H9 (cell line): ENCODE results near the gene AGPAT2. TPM values are rescaled to one million over a fixed set of nuclear protein-coding genes. Genes with fewer than 3 reads are reported as not detected.

Experiments
- DNase-seq: peaks from one replicate; pipeline ENCODE4 v3.0.0-alpha.2; 2017
- H2AFZ ChIP-seq: one replicate; pipeline ENCODE4 v1.6.1; 2013; ENCODE audit warnings: mild to moderate bottlenecking, low read length, control low read depth, moderate library complexity
- H2AK5ac ChIP-seq: 2 replicates; pipeline ENCODE4 v1.6.1; 2013; ENCODE audit warnings: low read length, control low read depth, mixed read lengths; ENCODE audit not compliant: insufficient read length
- H2BK120ac ChIP-seq: one replicate; pipeline ENCODE4 v1.6.1; 2013; ENCODE audit warnings: low read depth, mild to moderate bottlenecking, low read length, control low read depth, inconsistent platforms; ENCODE audit not compliant: poor library complexity, severe bottlenecking
- H2BK12ac ChIP-seq: 2 replicates; pipeline ENCODE4 v1.6.1; 2013; ENCODE audit warnings: low read length, control low read depth, mixed read lengths, low read depth; ENCODE audit not compliant: insufficient read length
- H2BK15ac ChIP-seq: 2 replicates; pipeline ENCODE4 v1.6.1; 2013; ENCODE audit warnings: low read depth, low read length, control low read depth
- H2BK20ac ChIP-seq: one replicate; pipeline ENCODE4 v1.6.1; 2013; ENCODE audit warnings: low read depth, mild to moderate bottlenecking, low read length, control low read depth, inconsistent platforms; ENCODE audit not compliant: poor library complexity, severe bottlenecking
- H2BK5ac ChIP-seq: 2 replicates; pipeline ENCODE4 v1.6.1; 2013; ENCODE audit warnings: low read length, control low read depth, mixed read lengths; ENCODE audit not compliant: insufficient read length
- H3K14ac ChIP-seq: 2 replicates; pipeline ENCODE4 v1.6.1; 2013; ENCODE audit warnings: low read length, control low read depth; ENCODE audit not compliant: insufficient read depth
- H3K18ac ChIP-seq: 2 replicates; pipeline ENCODE4 v1.6.1; 2013; ENCODE audit warnings: low read depth, mild to moderate bottlenecking, mixed read lengths, low read length, control low read depth; ENCODE audit not compliant: insufficient read length
- H3K23ac ChIP-seq: 2 replicates; pipeline ENCODE4 v1.6.1; 2013; ENCODE audit warnings: low read length, control low read depth, mixed read lengths, low read depth; ENCODE audit not compliant: insufficient read length
- H3K23me2 ChIP-seq: 2 replicates; pipeline ENCODE4 v1.6.1; 2013; ENCODE audit warnings: low read depth, mild to moderate bottlenecking, mixed read lengths, low read length, control low read depth; ENCODE audit not compliant: insufficient read length, poor library complexity, severe bottlenecking
- H3K27ac ChIP-seq: 2 replicates; pipeline ENCODE4 v1.5.1; 2013; ENCODE audit warnings: low read length, control low read depth, mixed read lengths, low read depth; ENCODE audit not compliant: insufficient read length
- H3K27me3 ChIP-seq: 2 replicates; pipeline ENCODE4 v1.6.1; 2013; ENCODE audit warnings: low read length, control low read depth, inconsistent platforms; ENCODE audit not compliant: insufficient read depth
- H3K4ac ChIP-seq: 2 replicates; pipeline ENCODE4 v1.6.1; 2013; ENCODE audit warnings: low read depth, mild to moderate bottlenecking, control low read depth, inconsistent platforms, low read length, moderate library complexity
- H3K4me1 ChIP-seq: 2 replicates; pipeline ENCODE4 v1.6.1; 2013; ENCODE audit warnings: low read length, control low read depth, inconsistent platforms; ENCODE audit not compliant: insufficient read depth
- H3K4me2 ChIP-seq: 2 replicates; pipeline ENCODE4 v1.6.1; 2013; ENCODE audit warnings: low read length, control low read depth, mixed read lengths; ENCODE audit not compliant: insufficient read length, insufficient read depth
- H3K56ac ChIP-seq: 2 replicates; pipeline ENCODE4 v1.6.1; 2013; ENCODE audit warnings: low read depth, mild to moderate bottlenecking, mixed read lengths, low read length, control low read depth; ENCODE audit not compliant: insufficient read length
- H3K79me1 ChIP-seq: 2 replicates; pipeline ENCODE4 v1.6.1; 2013; ENCODE audit warnings: low read depth, mild to moderate bottlenecking, moderate library complexity, low read length, control low read depth, inconsistent platforms; ENCODE audit not compliant: insufficient read depth, poor library complexity, severe bottlenecking
- H3K79me2 ChIP-seq: 2 replicates; pipeline ENCODE4 v1.6.1; 2013; ENCODE audit warnings: low read length, control low read depth, inconsistent platforms; ENCODE audit not compliant: insufficient read depth
- H3K9ac ChIP-seq: 2 replicates; pipeline ENCODE4 v1.6.1; 2013; ENCODE audit warnings: low read length, control low read depth, mixed read lengths; ENCODE audit not compliant: insufficient read length; ENCODE audit errors: extremely low read depth
- H3K9me3 ChIP-seq: one replicate; pipeline ENCODE4 v1.6.1; 2013; ENCODE audit warnings: low read depth, low read length, inconsistent platforms; ENCODE audit not compliant: control insufficient read depth
- H3T11ph ChIP-seq: one replicate; pipeline ENCODE4 v1.6.1; 2013; ENCODE audit warnings: mild to moderate bottlenecking, low read length, control low read depth, inconsistent platforms
- H4K20me1 ChIP-seq: one replicate; pipeline ENCODE4 v1.6.1; 2013; ENCODE audit not compliant: control insufficient read depth, insufficient read length, insufficient read depth
- H4K5ac ChIP-seq: 2 replicates; pipeline ENCODE4 v1.6.1; 2013; ENCODE audit warnings: low read depth, mild to moderate bottlenecking, mixed read lengths, low read length, control low read depth; ENCODE audit not compliant: insufficient read length
- H4K8ac ChIP-seq: replicated peaks from 2 replicates; pipeline ENCODE4 v1.6.1; 2013; ENCODE audit warnings: low read length, control low read depth, mixed read lengths, low read depth; ENCODE audit not compliant: insufficient read length
- H4K91ac ChIP-seq: 2 replicates; pipeline ENCODE4 v1.6.1; 2013; ENCODE audit warnings: low read depth, mild to moderate bottlenecking, moderate library complexity, mixed read lengths, low read length, control low read depth; ENCODE audit not compliant: insufficient read length
- H3K27ac Mint-ChIP-seq, 3 experiments: 2 replicates in 2 of 3; 3 replicates in 1 of 3; pipeline ENCODE4 v1.8.0; 2020 to 2021; ENCODE audit warnings: mixed read lengths in 3 of 3, mild to moderate bottlenecking in 1 of 3, moderate library complexity in 1 of 3
- H3K27me3 Mint-ChIP-seq: 2 replicates; pipeline ENCODE4 v1.8.0; 2021; ENCODE audit warnings: low read depth, mild to moderate bottlenecking, moderate library complexity, mixed read lengths
- H3K36me3 Mint-ChIP-seq, 3 experiments: 2 replicates in 2 of 3; 3 replicates in 1 of 3; pipeline ENCODE4 v1.8.0; 2020 to 2021; ENCODE audit warnings: low read depth in 3 of 3, mixed read lengths in 3 of 3; ENCODE audit not compliant: insufficient read depth in 1 of 3
- H3K4me1 Mint-ChIP-seq, 2 experiments: 2 replicates each; pipeline ENCODE4 v1.8.0; 2020; ENCODE audit warnings: mixed read lengths in 2 of 2
- H3K4me3 Mint-ChIP-seq, 2 experiments: 2 replicates in 1 of 2; 3 replicates in 1 of 2; pipeline ENCODE4 v1.8.0; 2020 to 2021; ENCODE audit warnings: mild to moderate bottlenecking in 2 of 2, mixed read lengths in 2 of 2, moderate library complexity in 1 of 2
- H3K9me3 Mint-ChIP-seq, 2 experiments: 2 replicates in 1 of 2; 3 replicates in 1 of 2; pipeline ENCODE4 v1.8.0; 2020; ENCODE audit warnings: mild to moderate bottlenecking in 2 of 2, mixed read lengths in 2 of 2, moderate library complexity in 1 of 2
- WGBS: extraction: QIAGEN DNeasy Blood & Tissue Kit; methylation state at CpG from one replicate; pipeline ENCODE4 v1.1.7; 2013; ENCODE audit warnings: missing lambda C conversion rate, low lambda C conversion rate, mixed read lengths; ENCODE audit not compliant: insufficient read length; ENCODE audit errors: extremely low coverage; 5-methylcytosine and 5-hydroxymethylcytosine counted together
- total RNA-seq: library from RNA; stranded (reverse); gene quantifications from 2 replicates; pipeline ENCODE4 v1.2.1, GENCODE V29; 2021
- TF ChIP-seq, protein P1 (sequence below): fragments of 200-600 bp; sonication (generic); conservative IDR thresholded peaks from 3 replicates; pipeline ENCODE4 v1.8.0; 2021; ENCODE audit warnings: antibody characterized with exemption, mild to moderate bottlenecking

AGPAT2 gene
- total RNA-seq, 1 experiment from 2014 or later = 29.7 TPM

GRCh38 chr9:136676297-136676794, 10.9 kb downstream of the AGPAT2 start:
- H2BK5ac ChIP-seq = no peak overlapping the region
- H2BK120ac ChIP-seq = no peak overlapping the region
- no peaks in the 10 kb centered on the region for H3K9me3 ChIP-seq
- Mint-ChIP-seq H3K27ac (no peak overlapping the region), H3K4me1 (peaks cover 2 to 7% of the 10 kb centered on the region in 2 experiments), H3K27me3 (peaks cover 1% of the 10 kb centered on the region; the same call in 1 of the 2 replicates), H3K9me3 (no peaks in the 10 kb centered on the region), H3K36me3 (peaks cover 0 to 5% (median 0%) of the 10 kb centered on the region in 3 experiments; a peak in 4 of 7 replicates), H3K4me3 (no peak overlapping the region)
- TF ChIP-seq, protein P1, sequence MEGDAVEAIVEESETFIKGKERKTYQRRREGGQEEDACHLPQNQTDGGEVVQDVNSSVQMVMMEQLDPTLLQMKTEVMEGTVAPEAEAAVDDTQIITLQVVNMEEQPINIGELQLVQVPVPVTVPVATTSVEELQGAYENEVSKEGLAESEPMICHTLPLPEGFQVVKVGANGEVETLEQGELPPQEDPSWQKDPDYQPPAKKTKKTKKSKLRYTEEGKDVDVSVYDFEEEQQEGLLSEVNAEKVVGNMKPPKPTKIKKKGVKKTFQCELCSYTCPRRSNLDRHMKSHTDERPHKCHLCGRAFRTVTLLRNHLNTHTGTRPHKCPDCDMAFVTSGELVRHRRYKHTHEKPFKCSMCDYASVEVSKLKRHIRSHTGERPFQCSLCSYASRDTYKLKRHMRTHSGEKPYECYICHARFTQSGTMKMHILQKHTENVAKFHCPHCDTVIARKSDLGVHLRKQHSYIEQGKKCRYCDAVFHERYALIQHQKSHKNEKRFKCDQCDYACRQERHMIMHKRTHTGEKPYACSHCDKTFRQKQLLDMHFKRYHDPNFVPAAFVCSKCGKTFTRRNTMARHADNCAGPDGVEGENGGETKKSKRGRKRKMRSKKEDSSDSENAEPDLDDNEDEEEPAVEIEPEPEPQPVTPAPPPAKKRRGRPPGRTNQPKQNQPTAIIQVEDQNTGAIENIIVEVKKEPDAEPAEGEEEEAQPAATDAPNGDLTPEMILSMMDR = no peak
- no peaks in the 10 kb centered on the region for H3K79me1 ChIP-seq
- H2BK12ac ChIP-seq = no peak overlapping the region
- no peak overlapping the region for H3K18ac ChIP-seq
- no peaks in the 10 kb centered on the region for H4K20me1 ChIP-seq
- no peak overlapping the region for H3K9ac ChIP-seq
- H3K27me3 ChIP-seq = no peaks in the 10 kb centered on the region
- H3K4ac ChIP-seq = no peak overlapping the region
- no peaks in the 10 kb centered on the region for H3K4me1 ChIP-seq
- DNase-seq = no peak
- H3T11ph ChIP-seq = no peak overlapping the region
- H3K14ac ChIP-seq = no peak overlapping the region
- no peak overlapping the region for H3K27ac ChIP-seq
- no peak overlapping the region for H2BK20ac ChIP-seq
- no peaks in the 10 kb centered on the region for H3K23me2 ChIP-seq
- no peak overlapping the region for H2AK5ac ChIP-seq
- no peak overlapping the region for H4K91ac ChIP-seq
- H3K79me2 ChIP-seq = no peaks in the 10 kb centered on the region
- WGBS = no CpG with 5 or more reads among the region's 13 CpGs
- H3K4me2 ChIP-seq = no peak overlapping the region
- H4K8ac ChIP-seq = no peak overlapping the region
- no peak overlapping the region for H3K23ac ChIP-seq
- H4K5ac ChIP-seq = no peak overlapping the region
- H2BK15ac ChIP-seq = no peak overlapping the region
- H3K56ac ChIP-seq = no peak overlapping the region
- no peak overlapping the region for H2AFZ ChIP-seq
